MCF 10A (cell line): ENCODE data around the gene CFC1B. TPM values are rescaled to one million over a fixed set of nuclear protein-coding genes. Genes with fewer than 3 reads are reported as not detected.
"Not testable (repeated sequence)": the region's sequence is repeated elsewhere in the genome, so short reads cannot be mapped to it uniquely, and the experiment has no call there.

Source experiments
- BruUV-seq: library from RNA; stranded (reverse); fragments of 400-500 nt; replicated peaks from 2 replicates; lab custom pipeline; 2021; lab: Mats Ljungman, UMichigan
- CTCF ChIA-PET: fragments of 300-600 bp; sonication (Branson Sonifier 250); formaldehyde crosslinking; extraction: SDS; loops from one replicate; lab custom pipeline; 2021; ENCODE audit warnings: antibody characterized with exemption, inconsistent platforms; lab: Yijun Ruan, JAX
- POLR2A ChIA-PET: fragments of 300-600, 350-650 bp; sonication (Branson Sonifier 250); formaldehyde crosslinking; extraction: SDS; loops from one replicate; lab custom pipeline; 2020; ENCODE audit warnings: antibody characterized with exemption, inconsistent platforms; lab: Yijun Ruan, JAX
- DNase-seq: peaks from one replicate; pipeline ENCODE4 v3.0.0-alpha.2; 2018; ENCODE audit not compliant: unreplicated experiment
- H3K27ac Mint-ChIP-seq: one replicate; pipeline ENCODE4 v1.8.0; 2022; ENCODE audit warnings: mild to moderate bottlenecking, low read depth, mixed read lengths; ENCODE audit not compliant: unreplicated experiment
- H3K27me3 Mint-ChIP-seq: one replicate; pipeline ENCODE4 v1.8.0; 2022; ENCODE audit warnings: mixed read lengths; ENCODE audit not compliant: insufficient read depth, unreplicated experiment
- H3K36me3 Mint-ChIP-seq: one replicate; pipeline ENCODE4 v1.8.0; 2022; ENCODE audit warnings: mild to moderate bottlenecking, moderate library complexity, mixed read lengths; ENCODE audit not compliant: insufficient read depth, unreplicated experiment
- H3K4me1 Mint-ChIP-seq: one replicate; pipeline ENCODE4 v1.8.0; 2022; ENCODE audit warnings: mixed read lengths; ENCODE audit not compliant: insufficient read depth, unreplicated experiment
- H3K4me3 Mint-ChIP-seq: one replicate; pipeline ENCODE4 v1.8.0; 2022; ENCODE audit warnings: mild to moderate bottlenecking, moderate library complexity, mixed read lengths; ENCODE audit not compliant: unreplicated experiment
- H3K9me3 Mint-ChIP-seq: one replicate; pipeline ENCODE4 v1.8.0; 2022; ENCODE audit warnings: mixed read lengths; ENCODE audit not compliant: unreplicated experiment
- intact Hi-C: fragments of 100-400 bp; cut with micrococcal nuclease; formaldehyde crosslinking; loops from 2 replicates; pipeline ENCODE4 v1.14.1; 2022
- total RNA-seq: library from RNA; stranded (reverse); gene quantifications from 2 replicates; pipeline ENCODE4 v1.2.3, GENCODE V29; 2022

Gene CFC1B
- total RNA-seq, 1 experiment from 2014 or later, result not detected

- H3K36me3 Mint-ChIP-seq, H3K9me3 Mint-ChIP-seq, H3K27me3 Mint-ChIP-seq, CTCF ChIA-PET, H3K4me1 Mint-ChIP-seq, POLR2A ChIA-PET, H3K27ac Mint-ChIP-seq, intact Hi-C loops, BruUV-seq, H3K4me3 Mint-ChIP-seq, DNase-seq: not testable (repeated sequence)
Measured at GRCh38 chr2:130548418-130548817, 27.4 kb downstream of the CFC1B start.

GRCh38 chr2:130549475-130549874, 28.5 kb downstream of the CFC1B start:
- H3K27me3 Mint-ChIP-seq, CTCF ChIA-PET, H3K9me3 Mint-ChIP-seq, H3K27ac Mint-ChIP-seq, H3K36me3 Mint-ChIP-seq, H3K4me3 Mint-ChIP-seq, intact Hi-C loops, DNase-seq, H3K4me1 Mint-ChIP-seq, POLR2A ChIA-PET, BruUV-seq: not testable (repeated sequence)

- H3K4me1 Mint-ChIP-seq, BruUV-seq, H3K27me3 Mint-ChIP-seq, DNase-seq, H3K9me3 Mint-ChIP-seq, H3K4me3 Mint-ChIP-seq, H3K36me3 Mint-ChIP-seq, POLR2A ChIA-PET, CTCF ChIA-PET, intact Hi-C loops, H3K27ac Mint-ChIP-seq: not testable (repeated sequence)
Measured at GRCh38 chr2:130554178-130554577, 33.2 kb downstream of the CFC1B start.

- intact Hi-C loops, POLR2A ChIA-PET, H3K36me3 Mint-ChIP-seq, CTCF ChIA-PET, BruUV-seq, H3K4me1 Mint-ChIP-seq, H3K9me3 Mint-ChIP-seq, DNase-seq, H3K27me3 Mint-ChIP-seq, H3K27ac Mint-ChIP-seq, H3K4me3 Mint-ChIP-seq: not testable (repeated sequence)
Measured at GRCh38 chr2:130556441-130556840, 35.4 kb downstream of the CFC1B start.

GRCh38 chr2:130566165-130566564, 45.1 kb downstream of the CFC1B start:
- BruUV-seq, POLR2A ChIA-PET, H3K9me3 Mint-ChIP-seq, H3K27me3 Mint-ChIP-seq, H3K4me1 Mint-ChIP-seq, H3K4me3 Mint-ChIP-seq, H3K27ac Mint-ChIP-seq, intact Hi-C loops, H3K36me3 Mint-ChIP-seq, CTCF ChIA-PET, DNase-seq: not testable (repeated sequence)

- intact Hi-C loops, POLR2A ChIA-PET, H3K36me3 Mint-ChIP-seq, H3K27me3 Mint-ChIP-seq, CTCF ChIA-PET, DNase-seq, H3K4me1 Mint-ChIP-seq, H3K27ac Mint-ChIP-seq, H3K4me3 Mint-ChIP-seq, H3K9me3 Mint-ChIP-seq, BruUV-seq: not testable (repeated sequence)
Measured at GRCh38 chr2:130571929-130572328, 50.9 kb downstream of the CFC1B start.

- H3K27me3 Mint-ChIP-seq, POLR2A ChIA-PET, BruUV-seq, H3K27ac Mint-ChIP-seq, H3K4me3 Mint-ChIP-seq, CTCF ChIA-PET, DNase-seq, H3K36me3 Mint-ChIP-seq, H3K9me3 Mint-ChIP-seq, H3K4me1 Mint-ChIP-seq, intact Hi-C loops: not testable (repeated sequence)
Measured at GRCh38 chr2:130574230-130574629, 53.2 kb downstream of the CFC1B start.

- intact Hi-C loops, BruUV-seq, CTCF ChIA-PET: not testable (repeated sequence)
Measured at GRCh38 chr2:130576209-130576784, 55.3 kb downstream of the CFC1B start.

GRCh38 chr2:130577559-130577958, 56.5 kb downstream of the CFC1B start:
- H3K4me3 Mint-ChIP-seq, H3K9me3 Mint-ChIP-seq, DNase-seq, H3K36me3 Mint-ChIP-seq, BruUV-seq, POLR2A ChIA-PET, CTCF ChIA-PET, H3K27ac Mint-ChIP-seq, H3K4me1 Mint-ChIP-seq, intact Hi-C loops, H3K27me3 Mint-ChIP-seq: not testable (repeated sequence)

More at GRCh38 chr2:130576209-130576784, 55.3 kb downstream of the CFC1B start:
- DNase-seq, H3K36me3 Mint-ChIP-seq, POLR2A ChIA-PET, H3K27ac Mint-ChIP-seq, H3K27me3 Mint-ChIP-seq, H3K4me1 Mint-ChIP-seq, H3K9me3 Mint-ChIP-seq, H3K4me3 Mint-ChIP-seq: not testable (repeated sequence)
